ENCODE data around the gene CHIA. TPM values are rescaled to one million over a fixed set of nuclear protein-coding genes. Genes with fewer than 3 reads are reported as not detected.

Gene CHIA
- total RNA-seq, 3 donors from 2014 or later (not counting 1 experiment from before 2014, with no cell fraction given), result not detected

DNA sequence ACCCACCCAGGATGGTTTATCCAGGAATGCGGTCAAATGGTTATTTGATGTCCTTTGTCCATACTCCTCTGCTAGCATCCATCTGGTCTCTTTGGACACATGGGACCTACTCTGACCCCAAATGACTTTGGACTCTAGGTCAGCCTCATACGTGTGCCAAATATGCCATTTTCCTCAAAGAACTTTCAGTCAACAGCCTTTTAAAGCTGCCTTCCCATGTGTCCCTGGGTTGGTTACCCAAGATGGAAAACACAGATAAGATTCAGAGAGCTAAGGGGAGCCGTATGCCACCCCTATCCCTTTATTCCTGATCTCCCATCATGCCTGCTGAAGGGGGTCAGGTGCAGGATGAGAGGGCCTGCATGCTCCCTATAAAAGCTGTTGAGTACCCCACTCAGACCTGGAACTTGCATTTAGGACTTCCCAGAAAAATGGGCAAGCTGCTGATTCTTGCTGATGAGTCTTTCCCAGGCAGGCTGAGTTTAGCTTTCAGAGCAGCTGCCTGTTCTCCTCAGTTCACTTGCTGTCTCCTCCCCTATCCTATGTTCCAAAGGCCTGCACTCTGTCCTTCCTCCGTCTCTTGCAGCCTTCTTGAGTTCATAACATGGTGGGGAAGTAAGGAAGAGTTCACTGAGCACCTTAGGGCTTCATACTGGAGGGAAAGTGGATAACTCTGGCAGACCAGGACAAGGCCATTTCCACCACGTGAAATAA, 43.4 kb upstream of the CHIA start:
- no peaks in the 10 kb centered on the region for H3K27me3 Mint-ChIP-seq (ENCODE audit: low read depth in 2 of 2)
- no peak overlapping the region for H3K27ac Mint-ChIP-seq
- H3K9me3 ChIP-seq (ENCODE audit: control insufficient read depth, insufficient read depth, low read length), result no peaks in the 10 kb centered on the region
- H3K36me3 Mint-ChIP-seq, result no peaks in the 10 kb centered on the region
- WGBS (ENCODE audit: insufficient coverage), result 91% methylated on average over 5 of the region's 5 CpGs
- TF ChIP-seq, protein P1, sequence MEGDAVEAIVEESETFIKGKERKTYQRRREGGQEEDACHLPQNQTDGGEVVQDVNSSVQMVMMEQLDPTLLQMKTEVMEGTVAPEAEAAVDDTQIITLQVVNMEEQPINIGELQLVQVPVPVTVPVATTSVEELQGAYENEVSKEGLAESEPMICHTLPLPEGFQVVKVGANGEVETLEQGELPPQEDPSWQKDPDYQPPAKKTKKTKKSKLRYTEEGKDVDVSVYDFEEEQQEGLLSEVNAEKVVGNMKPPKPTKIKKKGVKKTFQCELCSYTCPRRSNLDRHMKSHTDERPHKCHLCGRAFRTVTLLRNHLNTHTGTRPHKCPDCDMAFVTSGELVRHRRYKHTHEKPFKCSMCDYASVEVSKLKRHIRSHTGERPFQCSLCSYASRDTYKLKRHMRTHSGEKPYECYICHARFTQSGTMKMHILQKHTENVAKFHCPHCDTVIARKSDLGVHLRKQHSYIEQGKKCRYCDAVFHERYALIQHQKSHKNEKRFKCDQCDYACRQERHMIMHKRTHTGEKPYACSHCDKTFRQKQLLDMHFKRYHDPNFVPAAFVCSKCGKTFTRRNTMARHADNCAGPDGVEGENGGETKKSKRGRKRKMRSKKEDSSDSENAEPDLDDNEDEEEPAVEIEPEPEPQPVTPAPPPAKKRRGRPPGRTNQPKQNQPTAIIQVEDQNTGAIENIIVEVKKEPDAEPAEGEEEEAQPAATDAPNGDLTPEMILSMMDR (IDR thresholded peaks at IDR 0.05), result no peak
- no peaks in the 10 kb centered on the region for H3K27me3 ChIP-seq (ENCODE audit: control insufficient read depth, insufficient read depth, low read length)
- no peak overlapping the region for H3K27ac ChIP-seq (ENCODE audit: low read length)
- H3K4me1 Mint-ChIP-seq, result peaks cover 11 to 17% of the 10 kb centered on the region in 2 donors
- intact Hi-C loops (cut with micrococcal nuclease), result no loop called here
- no peak for ATAC-seq
- no peak overlapping the region for H3K4me3 ChIP-seq (ENCODE audit: low read length)
- peaks cover 9% of the 10 kb centered on the region for H3K4me1 ChIP-seq (ENCODE audit: control insufficient read depth, insufficient read depth, low read length)
- H3K36me3 ChIP-seq (ENCODE audit: control insufficient read depth, insufficient read depth, low read length), result no peaks in the 10 kb centered on the region
- no peak for DNase-seq
- H3K9me3 Mint-ChIP-seq, result no peaks in the 10 kb centered on the region
- H3K4me3 Mint-ChIP-seq, result no peak overlapping the region

DNA sequence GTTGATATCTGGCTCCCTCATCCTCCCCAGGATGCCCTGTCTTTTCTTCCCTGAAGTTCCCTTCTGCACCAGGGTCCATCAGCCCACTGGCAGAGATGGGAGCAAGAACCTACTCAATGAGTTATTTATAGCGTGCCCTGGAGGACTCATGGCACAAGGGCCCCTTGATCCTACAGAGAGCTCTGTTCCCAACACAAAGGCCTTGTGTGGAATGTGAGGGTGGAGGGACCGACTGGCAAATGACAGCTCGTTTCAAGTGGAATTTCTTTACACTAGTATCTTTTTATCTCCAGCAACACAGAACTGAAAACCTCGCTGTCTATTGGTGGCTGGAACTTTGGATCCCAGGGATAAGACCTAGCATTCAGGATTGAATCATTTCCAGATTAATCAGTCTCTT, 40.7 kb upstream of the CHIA start:
- Histone ChIP-seq H3K9me3 (ENCODE audit: control insufficient read depth, insufficient read depth, low read length) (no peaks in the 10 kb centered on the region), H3K36me3 (ENCODE audit: control insufficient read depth, insufficient read depth, low read length) (no peaks in the 10 kb centered on the region), H3K27ac (ENCODE audit: low read length) (no peak overlapping the region), H3K4me3 (ENCODE audit: low read length) (no peak overlapping the region), H3K27me3 (ENCODE audit: control insufficient read depth, insufficient read depth, low read length) (no peaks in the 10 kb centered on the region), H3K4me1 (ENCODE audit: control insufficient read depth, insufficient read depth, low read length) (peaks cover 9% of the 10 kb centered on the region)
- intact Hi-C loops (cut with micrococcal nuclease), result no loop called here
- no peak for ATAC-seq
- TF ChIP-seq, protein P1 (IDR thresholded peaks at IDR 0.05), result no peak
- Mint-ChIP-seq H3K9me3 (no peaks in the 10 kb centered on the region), H3K4me3 (no peak overlapping the region), H3K36me3 (no peaks in the 10 kb centered on the region), H3K4me1 (peaks cover 11 to 18% of the 10 kb centered on the region in 2 donors), H3K27ac (no peak overlapping the region), H3K27me3 (ENCODE audit: low read depth in 2 of 2) (no peaks in the 10 kb centered on the region)
- DNase-seq, result no peak
- WGBS (ENCODE audit: insufficient coverage), result 94% methylated on average over 4 of the region's 4 CpGs

- WGBS (ENCODE audit: insufficient coverage), result 55% methylated on average over 8 of the region's 8 CpGs
- intact Hi-C loops (cut with micrococcal nuclease), result no loop called here
- H3K36me3 Mint-ChIP-seq, result no peaks in the 10 kb centered on the region
- no peaks in the 10 kb centered on the region for H3K36me3 ChIP-seq (ENCODE audit: control insufficient read depth, insufficient read depth, low read length)
- H3K4me3 ChIP-seq (ENCODE audit: low read length), result no peak overlapping the region
- H3K27ac ChIP-seq (ENCODE audit: low read length), result no peak overlapping the region
- H3K27me3 ChIP-seq (ENCODE audit: control insufficient read depth, insufficient read depth, low read length), result no peaks in the 10 kb centered on the region
- peak overlapping the region; percentile 72 to 82 for H3K27ac Mint-ChIP-seq
- peak; percentile 72 to 96 (median 77) for ATAC-seq
- H3K9me3 Mint-ChIP-seq, result no peaks in the 10 kb centered on the region
- H3K9me3 ChIP-seq (ENCODE audit: control insufficient read depth, insufficient read depth, low read length), result no peaks in the 10 kb centered on the region
- H3K4me1 Mint-ChIP-seq, result peaks cover 11 to 18% of the 10 kb centered on the region in 2 donors
- peak overlapping the region; percentile 9 for H3K4me3 Mint-ChIP-seq
- H3K27me3 Mint-ChIP-seq (ENCODE audit: low read depth in 2 of 2), result no peaks in the 10 kb centered on the region
- H3K4me1 ChIP-seq (ENCODE audit: control insufficient read depth, insufficient read depth, low read length), result peaks cover 9% of the 10 kb centered on the region
- DNase-seq, result peak in 1 of 2 donors; percentile 60
- TF ChIP-seq, protein P1 (IDR thresholded peaks at IDR 0.05), result no peak
These were observed 39.1 kb upstream of the CHIA start for GRCh38 chr1:111251570-111251969.

DNA sequence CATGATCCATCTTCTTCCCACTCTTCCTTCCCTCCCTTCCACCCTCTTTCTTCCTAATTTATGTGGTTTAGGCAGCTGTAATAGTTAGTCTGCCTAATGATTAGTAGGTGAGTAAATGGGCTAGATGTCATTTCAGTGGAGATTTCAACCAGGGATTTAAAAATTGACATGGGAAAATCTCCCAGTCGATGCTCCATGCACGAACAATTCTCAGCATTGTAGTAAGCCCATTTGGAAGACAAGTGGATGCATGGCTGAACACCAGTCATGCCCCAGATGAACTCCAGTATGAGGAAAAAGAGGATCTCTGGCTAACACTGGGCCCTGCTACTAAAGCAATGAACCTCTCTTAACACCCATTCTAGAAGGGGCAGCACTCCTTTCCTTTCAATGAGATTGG, 37.9 kb upstream of the CHIA start:
- Mint-ChIP-seq H3K4me1 (peaks cover 11 to 18% of the 10 kb centered on the region in 2 donors), H3K27me3 (ENCODE audit: low read depth in 2 of 2) (peaks cover 0 to 2% of the 10 kb centered on the region in 2 donors), H3K9me3 (no peaks in the 10 kb centered on the region), H3K4me3 (no peak overlapping the region), H3K36me3 (no peaks in the 10 kb centered on the region), H3K27ac (no peak overlapping the region)
- H3K27ac ChIP-seq (ENCODE audit: low read length), result no peak overlapping the region
- ATAC-seq (no peak), DNase-seq (no peak)
- peaks cover 9% of the 10 kb centered on the region for H3K4me1 ChIP-seq (ENCODE audit: control insufficient read depth, insufficient read depth, low read length)
- H3K9me3 ChIP-seq (ENCODE audit: control insufficient read depth, insufficient read depth, low read length), result no peaks in the 10 kb centered on the region
- TF ChIP-seq, protein P1 (IDR thresholded peaks at IDR 0.05), result no peak
- WGBS (ENCODE audit: insufficient coverage), result 95% methylated on average over 2 of the region's 2 CpGs
- no peaks in the 10 kb centered on the region for H3K27me3 ChIP-seq (ENCODE audit: control insufficient read depth, insufficient read depth, low read length)
- H3K4me3 ChIP-seq (ENCODE audit: low read length), result no peak overlapping the region
- H3K36me3 ChIP-seq (ENCODE audit: control insufficient read depth, insufficient read depth, low read length), result no peaks in the 10 kb centered on the region
- intact Hi-C loops (cut with micrococcal nuclease), result no loop called here

All from natural killer cell (primary cell).